WERI-Rb-1 (cell line): ENCODE measurements around the gene ZNF692.

Experiments
- DNase-seq: peaks from one replicate; pipeline ENCODE4 v3.0.0-alpha.2; 2020
- H3K27ac ChIP-seq: fragments of 250-450 bp; sonication (Bioruptor Pico); 2 replicates; pipeline ENCODE4 v1.5.1; 2020; ENCODE audit warnings: mild to moderate bottlenecking, moderate library complexity
- H3K27me3 ChIP-seq: fragments of 250-450 bp; sonication (Bioruptor Pico); 2 replicates; pipeline ENCODE4 v1.5.1; 2021; ENCODE audit warnings: mild to moderate bottlenecking, low read depth, moderate library complexity; ENCODE audit not compliant: insufficient read depth, severe bottlenecking
- H3K36me3 ChIP-seq: fragments of 250-450 bp; sonication (Bioruptor Pico); 2 replicates; pipeline ENCODE4 v1.5.1; 2020; ENCODE audit warnings: mild to moderate bottlenecking, moderate library complexity
- H3K4me3 ChIP-seq: 2 replicates; pipeline ENCODE4 v1.5.1; 2011; ENCODE audit warnings: low read depth, mild to moderate bottlenecking, control low read depth, low read length
- H3K9me3 ChIP-seq: fragments of 250-450 bp; sonication (Bioruptor Pico); 2 replicates; pipeline ENCODE4 v1.5.1; 2021; ENCODE audit warnings: mild to moderate bottlenecking, moderate library complexity; ENCODE audit not compliant: severe bottlenecking
- TF ChIP-seq, protein P1 (sequence below): IDR thresholded peaks from 2 replicates; pipeline ENCODE4 v1.5.1; 2011; ENCODE audit warnings: low read depth, mild to moderate bottlenecking, control low read depth, inconsistent platforms, low read length

ZNF692 gene

DNA sequence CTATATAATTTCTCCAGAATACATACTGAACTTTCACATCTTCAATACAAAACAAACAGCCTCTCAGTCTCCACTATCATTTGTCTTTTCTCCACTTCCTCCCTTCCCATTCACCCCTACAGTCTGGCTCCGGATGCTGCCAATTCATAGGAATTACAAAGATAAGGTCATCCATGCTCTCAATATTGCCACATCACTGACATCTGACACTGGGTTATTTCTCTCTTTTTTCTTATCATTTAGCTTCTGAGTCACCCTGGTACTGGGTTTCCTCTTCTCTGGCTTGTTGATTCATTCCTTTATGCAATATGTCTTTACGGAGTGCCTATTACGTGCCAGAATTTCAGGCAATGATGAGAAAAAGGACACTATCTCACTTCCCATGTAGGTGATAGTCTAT, 30.0 kb downstream of the ZNF692 start:
- TF ChIP-seq, protein P1, sequence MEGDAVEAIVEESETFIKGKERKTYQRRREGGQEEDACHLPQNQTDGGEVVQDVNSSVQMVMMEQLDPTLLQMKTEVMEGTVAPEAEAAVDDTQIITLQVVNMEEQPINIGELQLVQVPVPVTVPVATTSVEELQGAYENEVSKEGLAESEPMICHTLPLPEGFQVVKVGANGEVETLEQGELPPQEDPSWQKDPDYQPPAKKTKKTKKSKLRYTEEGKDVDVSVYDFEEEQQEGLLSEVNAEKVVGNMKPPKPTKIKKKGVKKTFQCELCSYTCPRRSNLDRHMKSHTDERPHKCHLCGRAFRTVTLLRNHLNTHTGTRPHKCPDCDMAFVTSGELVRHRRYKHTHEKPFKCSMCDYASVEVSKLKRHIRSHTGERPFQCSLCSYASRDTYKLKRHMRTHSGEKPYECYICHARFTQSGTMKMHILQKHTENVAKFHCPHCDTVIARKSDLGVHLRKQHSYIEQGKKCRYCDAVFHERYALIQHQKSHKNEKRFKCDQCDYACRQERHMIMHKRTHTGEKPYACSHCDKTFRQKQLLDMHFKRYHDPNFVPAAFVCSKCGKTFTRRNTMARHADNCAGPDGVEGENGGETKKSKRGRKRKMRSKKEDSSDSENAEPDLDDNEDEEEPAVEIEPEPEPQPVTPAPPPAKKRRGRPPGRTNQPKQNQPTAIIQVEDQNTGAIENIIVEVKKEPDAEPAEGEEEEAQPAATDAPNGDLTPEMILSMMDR, result no peak
- H3K9me3 ChIP-seq, result peaks cover 10% of the 10 kb centered on the region
- H3K27ac ChIP-seq, result no peak overlapping the region
- no peaks in the 10 kb centered on the region for H3K27me3 ChIP-seq
- no peak for DNase-seq
- no peak overlapping the region for H3K4me3 ChIP-seq
- peaks cover 10% of the 10 kb centered on the region for H3K36me3 ChIP-seq

DNA sequence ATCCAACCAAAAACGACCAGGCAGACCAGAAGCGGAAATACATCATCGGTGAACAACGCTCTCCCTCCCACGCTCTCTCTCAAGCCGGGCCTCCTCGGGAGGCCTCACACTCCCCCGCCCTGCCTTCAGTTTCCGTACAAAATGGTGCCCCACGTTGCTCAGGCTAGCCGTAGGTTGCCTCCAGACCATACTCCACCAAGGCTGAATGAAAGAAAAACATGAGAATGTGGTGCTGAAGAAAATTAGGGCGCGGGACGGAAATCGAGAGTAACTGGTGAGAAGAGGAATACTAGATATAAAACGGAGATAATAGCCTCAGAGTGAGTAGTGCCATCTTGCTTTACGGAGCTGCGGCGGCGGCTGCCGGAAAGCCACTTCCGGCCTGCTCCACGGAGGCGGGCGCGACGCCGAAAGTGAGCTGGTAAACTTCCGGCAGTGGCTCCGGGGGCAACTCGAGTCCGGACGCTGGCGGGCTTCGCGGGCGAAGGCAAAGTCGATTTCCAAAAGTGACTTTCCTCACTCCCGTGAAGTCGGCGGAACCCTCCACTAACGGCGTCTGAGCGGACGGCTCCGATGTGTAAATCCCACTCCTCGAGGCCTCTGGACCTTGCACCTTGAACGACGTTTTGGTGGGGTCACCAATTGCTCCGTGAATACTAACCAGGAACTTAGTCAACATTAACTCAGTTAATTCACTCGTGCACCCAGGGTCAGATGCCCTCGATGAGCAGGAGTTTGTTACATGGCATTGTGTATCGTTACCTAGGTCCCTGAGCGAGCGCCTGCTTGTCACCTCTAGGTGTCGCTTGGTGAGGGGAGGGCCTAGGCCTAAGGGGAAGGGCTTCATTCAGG, 32.8 kb downstream of the ZNF692 start, which contains the start of gene SH3BP5L:
Gene SH3BP5L, minus strand, starts transcription at position 7 of the 852 bp plus-strand sequence. CDS start 980 bp downstream, outside the sequence.
- peak; percentile 96 for DNase-seq
- Histone ChIP-seq H3K4me3 (peak within 1 kb of the TSS; percentile 74), H3K27ac (peak within 1 kb of the TSS; percentile 99), H3K36me3 (peaks cover 30% of the 10 kb centered on the region), H3K9me3 (peaks cover 9% of the 10 kb centered on the region), H3K27me3 (no peaks in the 10 kb centered on the region)
- TF ChIP-seq, protein P1, result peak; percentile 89

DNA sequence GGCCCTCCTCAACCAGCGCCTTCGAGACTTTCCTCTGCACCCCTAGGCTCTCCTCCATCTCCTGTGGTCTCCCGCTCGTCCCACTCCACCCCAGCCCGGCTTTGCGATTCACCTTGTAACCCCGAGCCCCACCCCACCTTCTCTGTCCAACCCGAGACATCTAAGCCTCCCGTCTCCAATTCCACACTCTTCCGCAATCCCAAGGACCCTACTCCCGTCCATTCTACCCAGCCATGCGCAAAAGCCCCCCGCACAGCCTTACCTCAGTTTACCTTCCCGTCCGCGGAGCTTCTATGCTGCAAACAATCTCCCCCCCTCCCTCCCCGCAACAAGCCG, 33.3 kb downstream of the ZNF692 start:
- peaks cover 7% of the 10 kb centered on the region for H3K9me3 ChIP-seq
- no peak for DNase-seq
- H3K36me3 ChIP-seq, result peaks cover 35% of the 10 kb centered on the region
- H3K27me3 ChIP-seq, result no peaks in the 10 kb centered on the region
- H3K27ac ChIP-seq, result peak overlapping the region; percentile 99
- TF ChIP-seq, protein P1, result no peak
- peak overlapping the region; percentile 74 for H3K4me3 ChIP-seq

DNA sequence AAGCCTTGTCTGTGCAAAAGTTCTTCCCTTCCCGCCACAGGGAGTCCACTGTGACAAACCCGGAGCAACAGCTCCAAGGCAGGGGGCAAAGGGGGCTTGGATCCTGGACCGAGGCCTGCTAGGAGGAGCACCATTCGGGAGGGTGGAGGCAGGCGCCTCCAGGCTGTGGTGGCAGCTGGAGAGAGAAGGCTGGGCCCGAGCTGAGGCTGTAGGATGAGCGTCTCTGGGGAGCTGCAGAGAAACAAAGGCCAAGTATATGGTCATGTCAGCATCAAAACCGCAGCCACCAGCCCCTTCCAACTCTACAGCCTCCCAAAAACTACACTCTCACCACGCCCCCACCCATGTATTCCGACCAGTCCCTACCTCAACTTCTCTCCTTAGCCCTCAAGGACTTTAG, 33.7 kb downstream of the ZNF692 start:
- Histone ChIP-seq H3K27ac (peak overlapping the region; percentile 99), H3K36me3 (peaks cover 39% of the 10 kb centered on the region), H3K4me3 (peak overlapping the region; percentile 74), H3K27me3 (no peaks in the 10 kb centered on the region), H3K9me3 (peaks cover 5% of the 10 kb centered on the region)
- TF ChIP-seq, protein P1, result no peak
- no peak for DNase-seq

DNA sequence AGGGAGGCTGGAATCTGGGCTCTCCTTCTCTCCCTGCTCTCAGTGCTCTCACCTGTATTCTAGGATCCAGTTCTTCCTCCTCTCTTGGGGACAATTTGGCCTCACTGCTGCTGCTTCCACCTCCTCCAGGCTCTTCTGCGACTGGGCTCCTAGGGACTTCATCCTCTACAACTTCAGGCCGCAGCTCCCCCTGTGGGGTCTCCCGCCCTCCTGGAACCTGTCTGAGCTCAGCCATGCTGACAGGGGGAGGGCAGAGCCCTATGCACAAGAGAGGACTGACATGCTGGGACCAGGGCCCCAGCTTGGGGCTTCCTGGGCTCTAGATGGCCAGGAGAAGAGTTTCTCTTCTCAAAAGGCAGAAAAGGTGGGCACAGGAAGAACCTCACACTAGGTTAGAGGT, 34.2 kb downstream of the ZNF692 start:
- peaks cover under 1% of the 10 kb centered on the region for H3K9me3 ChIP-seq
- TF ChIP-seq, protein P1, result no peak
- peaks cover 42% of the 10 kb centered on the region for H3K36me3 ChIP-seq
- H3K27ac ChIP-seq, result no peak overlapping the region
- no peak overlapping the region; the same call in 1 of the 2 replicates for H3K4me3 ChIP-seq
- no peaks in the 10 kb centered on the region for H3K27me3 ChIP-seq
- DNase-seq, result no peak

DNA sequence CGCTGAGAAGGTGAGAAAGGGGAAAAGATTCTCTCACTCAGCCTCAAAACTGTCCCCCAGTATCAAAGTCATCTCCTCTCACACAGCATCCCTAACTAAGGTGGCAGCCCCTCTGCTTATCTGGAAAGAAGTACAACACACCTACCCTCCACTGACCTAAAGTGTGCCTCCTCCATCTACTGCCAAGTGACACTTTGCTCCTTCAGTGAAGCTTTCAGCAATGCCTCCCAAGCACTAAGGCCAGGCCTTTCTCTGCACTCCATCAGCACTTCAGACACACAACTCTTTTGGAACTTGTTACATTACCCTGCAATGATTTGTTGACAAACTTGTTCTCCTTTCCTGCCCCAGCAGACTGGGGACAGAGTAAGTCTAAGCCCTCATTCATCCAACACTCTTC, 34.6 kb downstream of the ZNF692 start:
- H3K27me3 ChIP-seq, result no peaks in the 10 kb centered on the region
- no peak for DNase-seq
- H3K36me3 ChIP-seq, result peaks cover 42% of the 10 kb centered on the region
- H3K4me3 ChIP-seq, result no peak overlapping the region
- TF ChIP-seq, protein P1, result no peak
- H3K27ac ChIP-seq, result no peak overlapping the region
- no peaks in the 10 kb centered on the region for H3K9me3 ChIP-seq
